Rectal smooth muscle tissue (tissue), 1 donor: Measurements from ENCODE around the gene PAK4.
"Not testable (repeated sequence)": the region's sequence is repeated elsewhere in the genome, so short reads cannot be mapped to it uniquely, and the experiment has no call there.

Experiments used
- H3K27ac ChIP-seq: one replicate; pipeline ENCODE4 v1.7.0; 2013; ENCODE audit warnings: low read depth, low read length, inconsistent platforms
- H3K27me3 ChIP-seq: one replicate; pipeline ENCODE4 v1.7.0; 2013; ENCODE audit warnings: low read length; ENCODE audit not compliant: control insufficient read depth, insufficient read depth
- H3K36me3 ChIP-seq: one replicate; pipeline ENCODE4 v1.7.0; 2013; ENCODE audit warnings: low read length; ENCODE audit not compliant: control insufficient read depth, insufficient read depth
- H3K4me1 ChIP-seq: one replicate; pipeline ENCODE4 v1.7.0; 2013; ENCODE audit warnings: low read length; ENCODE audit not compliant: control insufficient read depth, insufficient read depth
- H3K4me3 ChIP-seq: one replicate; pipeline ENCODE4 v1.7.0; 2013; ENCODE audit warnings: low read length
- H3K9ac ChIP-seq: one replicate; pipeline ENCODE4 v1.7.0; 2013; ENCODE audit warnings: low read length

Gene PAK4

DNA sequence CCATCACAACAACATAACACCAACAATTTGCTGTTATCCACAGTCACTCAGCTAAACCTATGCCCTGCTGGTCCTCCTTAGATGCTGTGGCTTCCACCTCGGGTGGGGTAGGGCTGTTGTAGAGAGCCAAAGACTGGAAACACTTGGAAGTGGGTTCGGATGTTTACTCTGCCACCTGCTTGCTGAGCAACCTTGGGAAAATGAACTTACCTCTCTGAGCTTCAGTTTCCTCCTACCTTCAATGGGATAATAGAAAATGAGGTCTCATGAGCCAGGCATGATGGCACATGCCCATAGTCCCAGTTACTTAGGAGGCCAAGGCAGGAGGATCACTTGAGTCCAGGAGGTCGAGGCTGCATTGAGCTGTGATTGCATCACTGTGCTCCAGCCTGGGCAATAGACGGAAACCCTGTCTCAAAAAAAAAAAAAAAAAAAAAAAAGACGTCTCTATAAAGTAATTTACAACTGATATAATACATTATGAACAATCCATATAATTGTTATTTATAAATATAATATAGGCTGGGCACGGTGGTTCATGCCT is 81.8 kb downstream of the PAK4 start:
- Histone ChIP-seq H3K27me3 (peaks cover 10% of the 10 kb centered on the region), H3K9ac (no peak overlapping the region), H3K36me3 (no peaks in the 10 kb centered on the region), H3K4me1 (no peaks in the 10 kb centered on the region), H3K27ac (no peak overlapping the region), H3K4me3 (no peak overlapping the region)

DNA sequence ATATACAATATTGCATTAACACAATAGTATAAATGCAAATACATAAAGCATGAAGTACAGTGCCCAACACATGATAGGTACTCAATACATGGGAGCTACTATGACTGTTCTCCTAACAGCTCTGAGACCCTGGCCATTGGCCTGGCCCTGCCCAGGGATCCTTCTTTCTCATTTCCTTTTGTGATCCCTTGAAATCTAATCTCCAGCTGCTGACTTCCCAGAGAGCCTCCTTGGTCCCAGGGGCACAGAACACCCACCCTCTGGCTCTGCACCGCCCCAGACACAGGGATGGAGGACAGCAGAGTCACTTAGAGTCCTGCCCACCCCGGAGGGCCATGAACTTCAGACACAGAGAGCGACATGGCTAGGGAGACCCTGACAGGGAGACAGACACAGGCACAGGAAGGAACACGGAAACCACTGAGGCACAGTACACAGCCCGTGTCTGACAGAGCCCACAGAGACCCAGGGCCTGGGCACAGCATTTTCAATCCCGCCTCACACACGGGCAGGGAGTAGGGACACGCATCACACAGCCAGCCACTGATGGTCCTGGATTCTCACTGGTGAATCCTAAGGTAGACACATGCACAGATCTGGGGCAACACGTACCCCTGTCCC is 82.7 kb downstream of the PAK4 start:
- H3K4me3 ChIP-seq = no peak overlapping the region

DNA sequence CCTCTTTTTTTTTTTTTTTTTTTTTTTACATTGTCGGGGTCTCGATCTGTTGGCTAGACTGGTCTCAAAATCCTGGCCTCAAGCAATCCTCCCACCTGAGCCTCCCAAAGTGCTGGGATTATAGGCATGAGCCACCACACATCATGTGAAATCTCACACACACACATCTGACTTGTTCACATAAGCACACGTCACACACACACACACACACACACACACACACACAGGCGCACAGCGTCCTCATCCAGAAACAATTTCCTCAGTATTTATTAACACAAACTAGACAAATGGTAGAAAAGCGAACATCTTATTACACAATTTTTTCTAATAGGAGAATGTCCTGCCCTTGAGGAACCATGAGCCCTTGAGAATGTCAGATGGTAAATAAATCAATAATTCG is 83.6 kb downstream of the PAK4 start:
- H3K27ac ChIP-seq = no peak overlapping the region
- no peak overlapping the region for H3K4me3 ChIP-seq
- H3K4me1 ChIP-seq = no peaks in the 10 kb centered on the region
- H3K36me3 ChIP-seq = no peaks in the 10 kb centered on the region
- no peak overlapping the region for H3K9ac ChIP-seq
- H3K27me3 ChIP-seq = peaks cover 5% of the 10 kb centered on the region

More for the DNA sequence above, 82.7 kb downstream of the PAK4 start:
- Histone ChIP-seq H3K36me3 (no peaks in the 10 kb centered on the region), H3K27me3 (peaks cover 5% of the 10 kb centered on the region), H3K4me1 (no peaks in the 10 kb centered on the region), H3K9ac (no peak overlapping the region), H3K27ac (no peak overlapping the region)

DNA sequence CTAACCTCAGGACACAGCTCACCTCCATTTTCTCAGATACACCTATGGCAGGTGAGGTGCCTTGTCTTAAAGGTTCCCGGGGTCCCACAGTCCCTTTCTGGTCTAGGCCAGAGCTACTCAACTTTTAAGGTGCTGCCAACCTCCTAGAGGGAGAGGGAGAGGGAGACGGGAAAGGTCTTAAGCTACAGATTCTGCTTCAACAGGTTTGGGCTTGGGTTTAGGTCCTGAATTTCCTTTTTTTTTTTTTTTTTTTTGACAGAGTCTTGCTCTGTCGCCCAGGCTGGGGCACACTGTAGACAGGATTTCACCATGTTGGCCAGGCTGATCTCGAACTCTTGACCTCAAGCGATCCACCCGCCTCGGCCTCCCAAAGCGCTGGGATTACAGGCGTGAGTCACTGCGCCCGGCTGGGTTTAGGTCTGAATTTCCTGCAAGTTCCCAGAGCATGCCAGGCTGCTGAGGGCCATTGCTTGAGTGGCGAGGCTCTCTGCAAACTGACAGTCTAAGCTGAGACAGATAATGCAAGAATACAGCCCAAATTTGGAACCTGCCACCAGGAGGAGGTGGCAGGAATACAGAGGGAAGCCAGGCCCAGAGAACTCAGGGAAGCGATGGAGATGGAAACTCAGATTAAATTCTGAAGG is 86.3 kb downstream of the PAK4 start:
- Histone ChIP-seq H3K9ac (no peak overlapping the region), H3K27ac (no peak overlapping the region), H3K27me3 (no peaks in the 10 kb centered on the region), H3K4me3 (no peak overlapping the region), H3K36me3 (no peaks in the 10 kb centered on the region), H3K4me1 (no peaks in the 10 kb centered on the region)

DNA sequence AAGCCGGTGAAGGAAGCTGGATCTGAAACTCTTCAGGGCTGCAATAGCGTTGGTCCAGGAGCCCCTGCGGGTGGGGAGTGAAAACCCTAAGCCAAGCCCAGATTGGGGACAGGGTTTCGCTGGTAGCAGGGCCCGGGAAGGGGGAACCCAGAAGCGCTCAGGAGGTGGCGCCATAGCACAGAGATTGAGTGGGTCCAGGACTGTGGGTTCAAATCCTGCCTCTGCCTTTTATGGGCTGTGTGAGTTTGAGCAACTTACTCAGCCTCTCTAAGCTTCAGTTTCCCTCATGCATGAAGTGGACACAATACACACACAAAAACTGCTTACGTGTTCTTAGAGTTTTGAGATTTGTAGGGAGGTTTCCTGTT is 86.8 kb downstream of the PAK4 start:
- Histone ChIP-seq H3K9ac (no peak overlapping the region), H3K27ac (no peak overlapping the region), H3K4me1 (no peaks in the 10 kb centered on the region), H3K4me3 (no peak overlapping the region), H3K36me3 (no peaks in the 10 kb centered on the region), H3K27me3 (peaks cover 2% of the 10 kb centered on the region)

DNA sequence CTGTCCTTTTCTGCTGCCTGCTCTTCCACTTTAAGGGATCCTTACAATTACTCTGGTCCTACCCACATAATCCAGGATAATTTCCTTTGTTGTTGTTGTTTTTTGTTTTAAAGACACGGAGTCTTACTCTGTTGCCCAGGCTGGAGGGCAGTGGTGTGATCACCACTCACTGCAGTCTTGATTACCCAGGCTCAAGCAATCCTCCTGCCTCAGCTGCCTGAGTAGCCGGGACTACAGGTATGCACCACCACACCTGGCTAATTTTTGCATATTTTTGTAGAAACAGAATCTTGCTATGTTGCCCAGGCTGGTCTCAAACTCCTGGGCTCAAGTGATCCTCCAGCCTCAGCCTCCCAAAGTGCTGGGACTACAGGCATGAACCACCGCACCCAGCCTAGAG is 89.7 kb downstream of the PAK4 start:
- H3K27me3 ChIP-seq, H3K9ac ChIP-seq, H3K27ac ChIP-seq, H3K4me1 ChIP-seq, H3K36me3 ChIP-seq, H3K4me3 ChIP-seq: not testable (repeated sequence)

DNA sequence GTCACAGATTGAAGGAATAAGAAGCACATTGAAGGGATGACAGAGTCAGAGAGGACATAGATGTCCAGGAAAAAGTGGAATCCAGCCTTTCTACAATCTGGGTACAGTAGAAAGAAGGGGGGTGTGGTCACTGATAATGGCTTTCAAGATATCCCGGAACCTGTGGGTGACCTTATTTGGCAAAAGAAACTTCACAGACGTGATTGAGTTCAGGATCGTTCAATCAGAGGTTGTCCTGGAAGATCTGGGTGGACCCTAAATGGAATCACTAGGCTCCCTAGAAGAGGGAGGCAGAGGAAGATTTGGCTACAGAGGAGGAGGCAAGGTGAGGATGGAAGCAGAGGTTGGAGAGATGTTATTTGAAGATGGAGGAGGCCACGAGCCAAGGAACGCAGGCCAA is 91.5 kb downstream of the PAK4 start:
- Histone ChIP-seq H3K36me3 (no peaks in the 10 kb centered on the region), H3K27me3 (peaks cover 2% of the 10 kb centered on the region), H3K4me1 (no peaks in the 10 kb centered on the region), H3K9ac (no peak overlapping the region), H3K4me3 (no peak overlapping the region), H3K27ac (no peak overlapping the region)

DNA sequence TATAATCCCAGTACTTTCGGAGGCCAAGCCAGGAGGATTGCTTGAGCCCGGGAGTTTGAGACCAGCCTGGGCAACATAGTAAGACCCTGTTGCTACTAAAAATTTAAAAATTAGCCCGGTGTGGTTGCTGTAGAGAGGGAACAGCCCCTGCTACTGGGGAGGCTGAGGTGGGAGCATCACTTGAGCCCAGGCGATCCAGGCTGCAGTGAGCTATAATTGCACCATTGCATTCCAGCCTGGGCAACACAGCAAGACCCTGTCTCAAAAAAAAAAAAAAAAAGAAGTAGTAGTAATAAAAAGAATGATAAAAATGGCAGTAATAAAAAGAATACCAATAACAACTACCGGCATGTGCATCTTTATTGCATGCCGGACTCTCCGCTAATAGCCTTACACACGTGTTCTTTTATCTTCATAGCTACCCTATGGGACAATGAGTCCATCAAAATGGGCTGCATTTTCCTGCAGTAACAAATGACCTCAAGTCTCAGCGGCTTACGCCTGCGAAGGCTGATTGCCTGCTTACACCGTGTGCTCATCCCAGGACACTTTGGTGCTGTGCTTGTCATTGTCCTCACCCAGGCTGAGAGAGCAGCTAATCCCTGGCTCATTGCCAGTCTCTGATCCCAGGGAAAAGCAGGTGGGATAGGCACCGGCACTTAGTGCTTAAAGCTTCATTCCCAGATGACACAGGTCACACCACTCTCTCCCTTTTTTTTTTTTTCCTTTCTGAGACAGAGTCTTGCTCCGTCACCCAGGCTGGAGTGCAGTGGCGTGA is 92.8 kb downstream of the PAK4 start:
- no peaks in the 10 kb centered on the region for H3K36me3 ChIP-seq
- peaks cover 2% of the 10 kb centered on the region for H3K27me3 ChIP-seq
- no peak overlapping the region for H3K9ac ChIP-seq
- no peak overlapping the region for H3K4me3 ChIP-seq
- no peaks in the 10 kb centered on the region for H3K4me1 ChIP-seq
- H3K27ac ChIP-seq = no peak overlapping the region

DNA sequence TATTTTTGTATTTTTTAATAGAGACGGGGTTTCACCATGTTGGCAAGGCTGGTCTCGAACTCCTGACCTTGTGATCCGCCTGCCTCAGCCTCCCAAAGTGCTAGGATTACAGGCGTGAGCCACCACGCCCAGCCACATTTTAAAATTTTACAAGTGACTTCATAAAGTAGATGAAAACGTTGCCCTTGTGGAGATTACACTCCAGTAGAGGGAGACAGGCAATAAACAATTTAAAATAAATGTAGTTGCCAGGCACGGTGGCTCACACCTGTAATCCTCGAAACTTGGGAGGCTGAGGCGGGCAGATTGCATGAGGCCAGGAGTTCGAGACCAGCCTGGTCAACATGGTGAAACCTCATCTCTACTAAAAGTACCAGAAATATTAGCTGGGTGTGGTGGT is 93.5 kb downstream of the PAK4 start:
- not testable (repeated sequence) for H3K9ac ChIP-seq, H3K36me3 ChIP-seq, H3K27me3 ChIP-seq, H3K4me1 ChIP-seq, H3K4me3 ChIP-seq, H3K27ac ChIP-seq

DNA sequence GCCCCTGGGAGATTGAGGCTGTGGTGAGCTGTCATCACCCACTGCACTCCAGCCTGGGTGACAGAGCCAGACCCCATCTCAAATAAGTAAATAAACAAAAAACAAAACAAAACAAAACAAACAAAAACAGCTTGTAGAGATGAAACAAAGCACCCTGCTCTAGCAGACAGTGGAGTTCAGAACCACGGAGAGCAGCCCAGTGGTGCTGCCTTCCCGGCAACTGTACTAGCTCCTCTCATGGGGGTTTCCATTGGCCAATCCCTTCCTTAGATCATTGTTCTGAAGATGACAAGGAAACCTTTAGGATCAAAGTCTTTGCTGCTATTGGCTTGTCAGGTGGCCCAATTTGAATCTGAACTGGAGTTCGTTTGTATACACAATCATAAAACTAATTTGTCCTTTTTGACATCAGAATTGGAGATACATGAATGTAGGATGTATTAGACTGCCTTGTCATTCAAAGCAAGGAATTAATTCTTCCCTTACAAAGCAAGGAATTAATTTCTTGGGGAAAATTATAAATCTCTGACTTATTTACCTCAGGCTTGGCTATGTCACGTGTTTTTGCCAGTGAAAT is 98.2 kb downstream of the PAK4 start:
- H3K4me1 ChIP-seq = no peaks in the 10 kb centered on the region
- no peak overlapping the region for H3K9ac ChIP-seq
- no peaks in the 10 kb centered on the region for H3K27me3 ChIP-seq
- H3K4me3 ChIP-seq = no peak overlapping the region
- no peak overlapping the region for H3K27ac ChIP-seq
- no peaks in the 10 kb centered on the region for H3K36me3 ChIP-seq

DNA sequence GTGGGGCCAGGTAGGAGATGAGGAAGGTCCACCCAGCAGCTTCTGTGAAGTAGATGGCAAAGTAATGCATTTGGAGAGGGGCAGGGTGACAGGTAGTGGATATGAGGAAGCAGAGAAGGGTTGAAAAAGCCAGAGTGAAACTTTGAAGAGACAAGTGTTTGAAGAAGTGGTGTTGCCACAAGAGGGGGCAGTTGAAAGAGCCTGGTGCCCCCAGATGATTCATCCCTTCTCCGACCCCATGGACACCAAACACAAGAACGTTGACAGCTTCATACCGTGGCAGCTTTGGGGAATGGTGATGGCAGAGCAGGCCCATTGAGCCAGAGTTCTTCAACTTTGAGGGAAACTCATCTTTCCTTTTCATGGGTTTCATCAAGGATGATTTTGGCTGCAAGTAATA is 99.3 kb downstream of the PAK4 start:
- Histone ChIP-seq H3K27me3 (no peaks in the 10 kb centered on the region), H3K36me3 (no peaks in the 10 kb centered on the region), H3K4me1 (no peaks in the 10 kb centered on the region), H3K27ac (no peak overlapping the region), H3K9ac (no peak overlapping the region), H3K4me3 (no peak overlapping the region)
